GM18517 (cell line): ENCODE measurements around the gene TNRC6A.
"Not testable (repeated sequence)": the region's sequence is repeated elsewhere in the genome, so short reads cannot be mapped to it uniquely, and the experiment has no call there.

Source experiments
- ATAC-seq: cut with Tn5 transposase; IDR thresholded peaks from one replicate; pipeline ENCODE4 v1.9.1; 2021; ENCODE audit warnings: mild to moderate bottlenecking, moderate library complexity; ENCODE audit not compliant: unreplicated experiment

The TNRC6A gene

GRCh38 chr16:24729243-24729950 is at the start of gene TNRC6A:
Gene TNRC6A (plus strand): TSS chr16:24729651. CDS start chr16:24729842, 191 bp downstream.
- ATAC-seq = peak; percentile 87

GRCh38 chr16:24681793-24682192 is 47.7 kb upstream of the TNRC6A start:
- no peak for ATAC-seq

- no peak for ATAC-seq
Measured at GRCh38 chr16:24683250-24683649, 46.2 kb upstream of the TNRC6A start.

- no peak for ATAC-seq
Measured at GRCh38 chr16:24683847-24684493, 45.5 kb upstream of the TNRC6A start.

- ATAC-seq = no peak
Measured at GRCh38 chr16:24685539-24686432, 43.7 kb upstream of the TNRC6A start.

GRCh38 chr16:24686678-24687077 is 42.8 kb upstream of the TNRC6A start:
- ATAC-seq = no peak

- no peak for ATAC-seq
Measured at GRCh38 chr16:24688359-24688758, 41.1 kb upstream of the TNRC6A start.

- no peak for ATAC-seq
Measured at GRCh38 chr16:24689128-24689527, 40.3 kb upstream of the TNRC6A start.

GRCh38 chr16:24692854-24693253 is 36.6 kb upstream of the TNRC6A start:
- ATAC-seq = no peak

GRCh38 chr16:24694931-24695330 is 34.5 kb upstream of the TNRC6A start:
- no peak for ATAC-seq

- no peak for ATAC-seq
Measured at GRCh38 chr16:24696699-24697098, 32.8 kb upstream of the TNRC6A start.

GRCh38 chr16:24698308-24698707 is 31.1 kb upstream of the TNRC6A start:
- ATAC-seq = no peak

GRCh38 chr16:24699151-24699723 is 30.2 kb upstream of the TNRC6A start:
- ATAC-seq = no peak

GRCh38 chr16:24700549-24701392 is 28.7 kb upstream of the TNRC6A start:
- ATAC-seq = no peak

- ATAC-seq = no peak
Measured at GRCh38 chr16:24701521-24701951, 27.9 kb upstream of the TNRC6A start.

GRCh38 chr16:24707760-24708159 is 21.7 kb upstream of the TNRC6A start:
- not testable (repeated sequence) for ATAC-seq

- no peak for ATAC-seq
Measured at GRCh38 chr16:24713379-24713778, 16.1 kb upstream of the TNRC6A start.

GRCh38 chr16:24717411-24717810 is 12.0 kb upstream of the TNRC6A start:
- ATAC-seq = no peak

GRCh38 chr16:24718967-24719521 is 10.4 kb upstream of the TNRC6A start:
- no peak for ATAC-seq

GRCh38 chr16:24721830-24722238 is 7.6 kb upstream of the TNRC6A start:
- no peak for ATAC-seq
